ENCODE results near the gene RFX3.

Gene RFX3

GRCh38 chr9:3444016-3444415 lies 81.8 kb downstream of the RFX3 start:
- no peak overlapping the region for H3K27ac ChIP-seq (ENCODE audit: low read depth, low read length)
- no peak for TF ChIP-seq EZH2phosphoT487 (conservative IDR thresholded peaks at IDR 0.05; ENCODE audit: low read length)
- TF ChIP-seq, protein P1, sequence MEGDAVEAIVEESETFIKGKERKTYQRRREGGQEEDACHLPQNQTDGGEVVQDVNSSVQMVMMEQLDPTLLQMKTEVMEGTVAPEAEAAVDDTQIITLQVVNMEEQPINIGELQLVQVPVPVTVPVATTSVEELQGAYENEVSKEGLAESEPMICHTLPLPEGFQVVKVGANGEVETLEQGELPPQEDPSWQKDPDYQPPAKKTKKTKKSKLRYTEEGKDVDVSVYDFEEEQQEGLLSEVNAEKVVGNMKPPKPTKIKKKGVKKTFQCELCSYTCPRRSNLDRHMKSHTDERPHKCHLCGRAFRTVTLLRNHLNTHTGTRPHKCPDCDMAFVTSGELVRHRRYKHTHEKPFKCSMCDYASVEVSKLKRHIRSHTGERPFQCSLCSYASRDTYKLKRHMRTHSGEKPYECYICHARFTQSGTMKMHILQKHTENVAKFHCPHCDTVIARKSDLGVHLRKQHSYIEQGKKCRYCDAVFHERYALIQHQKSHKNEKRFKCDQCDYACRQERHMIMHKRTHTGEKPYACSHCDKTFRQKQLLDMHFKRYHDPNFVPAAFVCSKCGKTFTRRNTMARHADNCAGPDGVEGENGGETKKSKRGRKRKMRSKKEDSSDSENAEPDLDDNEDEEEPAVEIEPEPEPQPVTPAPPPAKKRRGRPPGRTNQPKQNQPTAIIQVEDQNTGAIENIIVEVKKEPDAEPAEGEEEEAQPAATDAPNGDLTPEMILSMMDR (IDR thresholded peaks at IDR 0.05; ENCODE audit: insufficient read depth, low read length, poor library complexity, severe bottlenecking) = no peak
- H3K4me2 ChIP-seq (ENCODE audit: low read depth, low read length, poor library complexity, severe bottlenecking) = no peak overlapping the region
- H3K9me2 ChIP-seq (replicated peaks; ENCODE audit: insufficient read depth, low read length) = no peaks in the 10 kb centered on the region
- H3K4me3 ChIP-seq (ENCODE audit: insufficient read depth, low read length, poor library complexity, severe bottlenecking) = no peak overlapping the region
- H3F3A ChIP-seq (ENCODE audit: insufficient read depth) = no peaks in the 10 kb centered on the region
- no peak overlapping the region for H2AFZ ChIP-seq (ENCODE audit: low read depth, low read length, severe bottlenecking)
- H3K79me2 ChIP-seq (ENCODE audit: insufficient read depth, low read length) = no peaks in the 10 kb centered on the region
- H3K36me3 ChIP-seq (ENCODE audit: low read length) = no peaks in the 10 kb centered on the region
- no peaks in the 10 kb centered on the region for H3K9me3 ChIP-seq (ENCODE audit: insufficient read depth, low read length)
- no peaks in the 10 kb centered on the region for H4K20me1 ChIP-seq (ENCODE audit: low read depth, low read length)
- no peaks in the 10 kb centered on the region for H3K27me3 ChIP-seq (ENCODE audit: low read length)
- H3K9ac ChIP-seq (ENCODE audit: low read length) = no peak overlapping the region

DNA sequence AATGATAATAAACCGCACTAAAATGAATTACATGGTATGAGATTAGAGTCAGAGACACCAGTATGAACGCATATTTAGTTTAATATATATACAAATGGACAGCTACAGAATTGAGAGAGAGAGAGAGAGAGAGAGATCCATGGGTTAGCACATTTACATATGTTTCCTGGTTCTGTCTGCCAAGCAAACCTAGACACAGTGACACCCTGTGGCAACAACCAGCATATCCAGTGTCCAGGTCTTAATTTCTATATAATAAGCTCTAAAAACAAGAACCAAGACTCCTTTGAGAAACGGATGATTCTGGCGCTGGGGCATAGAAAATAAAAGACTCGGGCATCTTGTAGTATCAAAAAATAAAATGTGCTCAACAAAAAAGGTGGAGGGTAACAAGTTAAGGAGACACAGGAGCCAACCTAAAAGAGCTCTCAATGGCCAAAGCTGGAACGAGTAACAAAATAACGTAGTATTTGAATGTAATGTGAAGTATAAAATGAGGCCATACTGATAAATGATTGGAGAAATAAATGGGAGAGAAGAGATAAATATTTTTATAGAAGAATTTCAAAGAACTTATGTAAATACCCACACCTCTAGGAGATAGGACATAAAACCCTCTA lies 84.5 kb downstream of the RFX3 start:
- no peak overlapping the region for H3K9ac ChIP-seq (ENCODE audit: low read length)
- no peak overlapping the region for H3K27ac ChIP-seq (ENCODE audit: low read depth, low read length)
- peak overlapping the region; percentile 49 for H2AFZ ChIP-seq (ENCODE audit: low read depth, low read length, severe bottlenecking)
- no peak overlapping the region for H3K4me2 ChIP-seq (ENCODE audit: low read depth, low read length, poor library complexity, severe bottlenecking)
- no peaks in the 10 kb centered on the region for H3K36me3 ChIP-seq (ENCODE audit: low read length)
- no peaks in the 10 kb centered on the region for H3K79me2 ChIP-seq (ENCODE audit: insufficient read depth, low read length)
- no peaks in the 10 kb centered on the region for H3K27me3 ChIP-seq (ENCODE audit: low read length)
- no peak for TF ChIP-seq EZH2phosphoT487 (conservative IDR thresholded peaks at IDR 0.05; ENCODE audit: low read length)
- TF ChIP-seq, protein P1 (IDR thresholded peaks at IDR 0.05; ENCODE audit: insufficient read depth, low read length, poor library complexity, severe bottlenecking) = peak; percentile 74
- H3K9me2 ChIP-seq (replicated peaks; ENCODE audit: insufficient read depth, low read length) = no peaks in the 10 kb centered on the region
- no peak overlapping the region for H3K4me3 ChIP-seq (ENCODE audit: insufficient read depth, low read length, poor library complexity, severe bottlenecking)
- H3K9me3 ChIP-seq (ENCODE audit: insufficient read depth, low read length) = no peaks in the 10 kb centered on the region
- H3F3A ChIP-seq (ENCODE audit: insufficient read depth) = no peaks in the 10 kb centered on the region
- H4K20me1 ChIP-seq (ENCODE audit: low read depth, low read length) = no peaks in the 10 kb centered on the region

DNA sequence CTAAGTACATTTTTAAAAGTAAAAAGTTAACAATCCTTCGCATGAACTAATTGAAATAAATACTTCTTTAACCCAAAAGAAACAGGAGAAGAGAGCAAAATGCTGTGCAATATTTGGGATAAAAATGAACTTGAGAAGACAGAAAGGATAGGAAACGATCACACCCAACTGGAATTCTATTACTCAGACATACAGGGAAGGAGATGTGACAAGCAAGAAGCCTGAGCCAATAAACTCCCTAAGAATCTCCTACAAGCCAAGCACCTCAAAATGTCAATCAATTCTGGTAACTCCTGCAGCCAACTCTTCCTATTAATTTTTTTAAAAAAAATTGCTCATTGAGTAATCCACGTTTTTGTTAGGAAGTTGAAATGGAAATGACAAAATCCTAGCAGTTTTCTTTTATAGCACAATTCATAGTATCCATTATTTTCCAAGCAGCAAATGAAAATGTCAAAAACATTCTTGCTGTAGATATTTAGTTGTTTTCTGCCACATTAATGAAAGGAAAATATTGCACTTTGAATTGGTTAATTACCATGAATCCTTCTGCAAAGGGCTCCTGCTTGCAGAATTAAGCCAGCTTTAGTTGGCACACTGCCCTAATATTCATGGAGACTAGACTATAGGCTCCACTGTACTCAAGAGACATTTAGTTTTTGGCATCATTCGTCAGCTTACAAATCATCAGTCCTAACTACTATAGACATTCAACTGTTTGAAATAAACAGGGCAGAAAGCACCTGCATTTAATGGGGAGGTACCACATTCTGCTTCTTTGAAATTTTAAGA lies 89.0 kb downstream of the RFX3 start:
- no peak overlapping the region for H3K4me2 ChIP-seq (ENCODE audit: low read depth, low read length, poor library complexity, severe bottlenecking)

More for the DNA sequence above, 89.0 kb downstream of the RFX3 start:
- Histone ChIP-seq H3K27ac (ENCODE audit: low read depth, low read length) (no peak overlapping the region), H3K9me2 (replicated peaks; ENCODE audit: insufficient read depth, low read length) (no peaks in the 10 kb centered on the region), H3K36me3 (ENCODE audit: low read length) (no peaks in the 10 kb centered on the region), H3K9ac (ENCODE audit: low read length) (no peak overlapping the region), H2AFZ (ENCODE audit: low read depth, low read length, severe bottlenecking) (no peak overlapping the region), H3K9me3 (ENCODE audit: insufficient read depth, low read length) (no peaks in the 10 kb centered on the region), H3K27me3 (ENCODE audit: low read length) (no peaks in the 10 kb centered on the region), H4K20me1 (ENCODE audit: low read depth, low read length) (no peaks in the 10 kb centered on the region), H3K79me2 (ENCODE audit: insufficient read depth, low read length) (no peaks in the 10 kb centered on the region), H3K4me3 (ENCODE audit: insufficient read depth, low read length, poor library complexity, severe bottlenecking) (no peak overlapping the region), H3F3A (ENCODE audit: insufficient read depth) (no peaks in the 10 kb centered on the region)
- TF ChIP-seq EZH2phosphoT487 (conservative IDR thresholded peaks at IDR 0.05; ENCODE audit: low read length) = no peak
- TF ChIP-seq, protein P1 (IDR thresholded peaks at IDR 0.05; ENCODE audit: insufficient read depth, low read length, poor library complexity, severe bottlenecking) = no peak

All from SU-DHL-6 (cell line).